ENCODE data around the gene SPATA7. TPM values are rescaled to one million over a fixed set of nuclear protein-coding genes. Genes with fewer than 3 reads are reported as not detected.
A peak's percentile ranks its signal among the peaks of the same experiment; 100 is the strongest.

The SPATA7 gene
- total and polyA plus RNA-seq, 3 experiments from 2014 or later: 1.7 to 4.6 (median 2.1) TPM

- H3K9me3 ChIP-seq (ENCODE audit: low read length): no peaks in the 10 kb centered on the region
- H3K27me3 Mint-ChIP-seq: peaks cover 0 to 2% of the 10 kb centered on the region in 2 donors
- H3K36me3 ChIP-seq (ENCODE audit: insufficient read depth, low read length): no peaks in the 10 kb centered on the region
- CTCF ChIA-PET: no interaction called here
- POLR2A ChIA-PET: no interaction called here
- no peaks in the 10 kb centered on the region for H3K4me1 ChIP-seq (ENCODE audit: insufficient read depth, low read length)
- H3K27ac ChIP-seq (ENCODE audit: low read depth, low read length): no peak overlapping the region
- DNase-seq: no peak
- H3K36me3 Mint-ChIP-seq: peaks cover 7 to 14% (median 10%) of the 10 kb centered on the region in 3 donors
- H3K27me3 ChIP-seq (ENCODE audit: insufficient read depth, low read length, poor library complexity, severe bottlenecking): no peaks in the 10 kb centered on the region
- H3K27ac Mint-ChIP-seq: no peak overlapping the region
- H3K9me3 Mint-ChIP-seq: peaks cover under 1 to 5% (median under 1%) of the 10 kb centered on the region in 5 donors
- no peaks in the 10 kb centered on the region for H3K4me1 Mint-ChIP-seq
- no peak overlapping the region for H3K4me3 Mint-ChIP-seq
- no peak overlapping the region for H3K4me3 ChIP-seq (ENCODE audit: low read length)
Measured at GRCh38 chr14:88422919-88423650, 37.6 kb downstream of the SPATA7 start.

GRCh38 chr14:88424573-88424972 is 39.1 kb downstream of the SPATA7 start:
- POLR2A ChIA-PET: no interaction called here
- H3K27me3 ChIP-seq (ENCODE audit: insufficient read depth, low read length, poor library complexity, severe bottlenecking): no peaks in the 10 kb centered on the region

GRCh38 chr14:88426271-88426670 is 40.8 kb downstream of the SPATA7 start:
- Mint-ChIP-seq H3K9me3 (no peaks in the 10 kb centered on the region), H3K4me3 (no peak overlapping the region), H3K4me1 (no peaks in the 10 kb centered on the region), H3K27me3 (no peaks in the 10 kb centered on the region), H3K36me3 (peaks cover under 1 to 6% (median 6%) of the 10 kb centered on the region in 3 donors), H3K27ac (no peak overlapping the region)
- ChIA-PET CTCF (no interaction called here), POLR2A (no interaction called here)
- Histone ChIP-seq H3K4me3 (ENCODE audit: low read length) (no peak overlapping the region), H3K9me3 (ENCODE audit: low read length) (no peaks in the 10 kb centered on the region), H3K27me3 (ENCODE audit: insufficient read depth, low read length, poor library complexity, severe bottlenecking) (no peaks in the 10 kb centered on the region), H3K27ac (ENCODE audit: low read depth, low read length) (no peak overlapping the region), H3K4me1 (ENCODE audit: insufficient read depth, low read length) (no peaks in the 10 kb centered on the region), H3K36me3 (ENCODE audit: insufficient read depth, low read length) (no peaks in the 10 kb centered on the region)
- DNase-seq: no peak

More at GRCh38 chr14:88424573-88424972, 39.1 kb downstream of the SPATA7 start:
- Histone ChIP-seq H3K4me1 (ENCODE audit: insufficient read depth, low read length) (no peaks in the 10 kb centered on the region), H3K4me3 (ENCODE audit: low read length) (no peak overlapping the region), H3K9me3 (ENCODE audit: low read length) (no peaks in the 10 kb centered on the region), H3K27ac (ENCODE audit: low read depth, low read length) (no peak overlapping the region), H3K36me3 (ENCODE audit: insufficient read depth, low read length) (no peaks in the 10 kb centered on the region)
- Mint-ChIP-seq H3K9me3 (peaks cover 0 to 2% (median 0%) of the 10 kb centered on the region in 5 donors), H3K27ac (no peak overlapping the region), H3K36me3 (peaks cover 6 to 9% (median 9%) of the 10 kb centered on the region in 3 donors), H3K4me1 (no peaks in the 10 kb centered on the region), H3K27me3 (no peaks in the 10 kb centered on the region), H3K4me3 (no peak overlapping the region)
- CTCF ChIA-PET: no interaction called here
- DNase-seq: no peak

- H3K4me1 ChIP-seq (ENCODE audit: insufficient read depth, low read length): no peaks in the 10 kb centered on the region
- H3K36me3 ChIP-seq (ENCODE audit: insufficient read depth, low read length): no peaks in the 10 kb centered on the region
- no peaks in the 10 kb centered on the region for H3K4me1 Mint-ChIP-seq
- no peak for DNase-seq
- no peaks in the 10 kb centered on the region for H3K9me3 Mint-ChIP-seq
- no peak overlapping the region for H3K4me3 Mint-ChIP-seq
- CTCF ChIA-PET: no interaction called here
- no peak overlapping the region for H3K4me3 ChIP-seq (ENCODE audit: low read length)
- H3K27ac Mint-ChIP-seq: no peak overlapping the region
- H3K36me3 Mint-ChIP-seq: peaks cover 8 to 11% (median 10%) of the 10 kb centered on the region in 3 donors
- POLR2A ChIA-PET: no interaction called here
- no peaks in the 10 kb centered on the region for H3K9me3 ChIP-seq (ENCODE audit: low read length)
- no peaks in the 10 kb centered on the region for H3K27me3 Mint-ChIP-seq
- no peaks in the 10 kb centered on the region for H3K27me3 ChIP-seq (ENCODE audit: insufficient read depth, low read length, poor library complexity, severe bottlenecking)
- no peak overlapping the region for H3K27ac ChIP-seq (ENCODE audit: low read depth, low read length)
Measured at GRCh38 chr14:88430976-88431375, 45.5 kb downstream of the SPATA7 start.

- H3K27ac ChIP-seq (ENCODE audit: low read depth, low read length): no peak overlapping the region
- H3K27me3 Mint-ChIP-seq: no peaks in the 10 kb centered on the region
- POLR2A ChIA-PET: no interaction called here
- H3K9me3 ChIP-seq (ENCODE audit: low read length): no peaks in the 10 kb centered on the region
- DNase-seq: no peak
- H3K27me3 ChIP-seq (ENCODE audit: insufficient read depth, low read length, poor library complexity, severe bottlenecking): no peaks in the 10 kb centered on the region
- no peaks in the 10 kb centered on the region for H3K36me3 ChIP-seq (ENCODE audit: insufficient read depth, low read length)
- peaks cover 14 to 23% (median 18%) of the 10 kb centered on the region in 3 donors for H3K36me3 Mint-ChIP-seq
- CTCF ChIA-PET: no interaction called here
- no peaks in the 10 kb centered on the region for H3K4me1 Mint-ChIP-seq
- H3K27ac Mint-ChIP-seq: no peak overlapping the region
- no peaks in the 10 kb centered on the region for H3K9me3 Mint-ChIP-seq
- H3K4me1 ChIP-seq (ENCODE audit: insufficient read depth, low read length): no peaks in the 10 kb centered on the region
- H3K4me3 Mint-ChIP-seq: no peak overlapping the region
- no peak overlapping the region for H3K4me3 ChIP-seq (ENCODE audit: low read length)
Measured at GRCh38 chr14:88437658-88438057, 52.2 kb downstream of the SPATA7 start.

- ChIA-PET POLR2A (no interaction called here), CTCF (no interaction called here)
- Mint-ChIP-seq H3K9me3 (no peaks in the 10 kb centered on the region), H3K4me3 (no peak overlapping the region), H3K4me1 (no peaks in the 10 kb centered on the region), H3K27ac (no peak overlapping the region), H3K36me3 (peaks cover 15 to 24% (median 23%) of the 10 kb centered on the region in 3 donors), H3K27me3 (no peaks in the 10 kb centered on the region)
- Histone ChIP-seq H3K4me3 (ENCODE audit: low read length) (no peak overlapping the region), H3K9me3 (ENCODE audit: low read length) (no peaks in the 10 kb centered on the region), H3K36me3 (ENCODE audit: insufficient read depth, low read length) (no peaks in the 10 kb centered on the region), H3K27me3 (ENCODE audit: insufficient read depth, low read length, poor library complexity, severe bottlenecking) (no peaks in the 10 kb centered on the region), H3K4me1 (ENCODE audit: insufficient read depth, low read length) (no peaks in the 10 kb centered on the region), H3K27ac (ENCODE audit: low read depth, low read length) (no peak overlapping the region)
- no peak for DNase-seq
Measured at GRCh38 chr14:88439088-88439487, 53.6 kb downstream of the SPATA7 start.

- Histone ChIP-seq H3K9me3 (ENCODE audit: low read length) (no peaks in the 10 kb centered on the region), H3K36me3 (ENCODE audit: insufficient read depth, low read length) (no peaks in the 10 kb centered on the region), H3K27me3 (ENCODE audit: insufficient read depth, low read length, poor library complexity, severe bottlenecking) (no peaks in the 10 kb centered on the region), H3K4me1 (ENCODE audit: insufficient read depth, low read length) (no peaks in the 10 kb centered on the region), H3K27ac (ENCODE audit: low read depth, low read length) (no peak overlapping the region), H3K4me3 (ENCODE audit: low read length) (no peak overlapping the region)
- ChIA-PET CTCF (no interaction called here), POLR2A (no interaction called here)
- Mint-ChIP-seq H3K9me3 (peaks cover 13 to 23% (median 15%) of the 10 kb centered on the region in 5 donors), H3K36me3 (peaks cover 13 to 61% (median 49%) of the 10 kb centered on the region in 3 donors), H3K4me1 (no peaks in the 10 kb centered on the region), H3K27me3 (no peaks in the 10 kb centered on the region), H3K4me3 (no peak overlapping the region), H3K27ac (peak overlapping the region in 1 of 8 donors; percentile 70)
- DNase-seq: no peak
Measured at GRCh38 chr14:88452231-88452630, 66.8 kb downstream of the SPATA7 start.

GRCh38 chr14:88454886-88455285 is 69.4 kb downstream of the SPATA7 start:
- H3K4me1 ChIP-seq (ENCODE audit: insufficient read depth, low read length): no peaks in the 10 kb centered on the region
- no peak overlapping the region for H3K27ac ChIP-seq (ENCODE audit: low read depth, low read length)
- no peak overlapping the region for H3K4me3 ChIP-seq (ENCODE audit: low read length)
- H3K9me3 ChIP-seq (ENCODE audit: low read length): no peaks in the 10 kb centered on the region
- H3K9me3 Mint-ChIP-seq: peaks cover 8 to 27% (median 11%) of the 10 kb centered on the region in 5 donors
- no peak overlapping the region for H3K27ac Mint-ChIP-seq
- H3K27me3 ChIP-seq (ENCODE audit: insufficient read depth, low read length, poor library complexity, severe bottlenecking): no peaks in the 10 kb centered on the region
- H3K4me1 Mint-ChIP-seq: no peaks in the 10 kb centered on the region
- CTCF ChIA-PET: no interaction called here
- POLR2A ChIA-PET: no interaction called here
- no peaks in the 10 kb centered on the region for H3K36me3 ChIP-seq (ENCODE audit: insufficient read depth, low read length)
- no peak overlapping the region for H3K4me3 Mint-ChIP-seq
- no peak for DNase-seq
- H3K36me3 Mint-ChIP-seq: peaks cover 13 to 68% (median 49%) of the 10 kb centered on the region in 3 donors
- no peaks in the 10 kb centered on the region for H3K27me3 Mint-ChIP-seq
